Muscle of leg (tissue), 11 donors: ENCODE measurements around the gene CLDN9. TPM values are rescaled to one million over a fixed set of nuclear protein-coding genes. Genes with fewer than 3 reads are reported as not detected.
A peak's percentile ranks its signal among the peaks of the same experiment; 100 is the strongest.

Experiments used
- DNase-seq: peaks from one replicate; pipeline ENCODE4 v3.0.0; 2013
- H3K27ac ChIP-seq: one replicate; pipeline ENCODE4 v1.5.1; 2013; ENCODE audit warnings: mild to moderate bottlenecking, low read length, control low read depth
- H3K27me3 ChIP-seq: one replicate; pipeline ENCODE4 v1.6.1; 2013; ENCODE audit warnings: low read length; ENCODE audit not compliant: control insufficient read depth, insufficient read depth
- H3K36me3 ChIP-seq: one replicate; pipeline ENCODE4 v1.6.1; 2013; ENCODE audit warnings: low read length; ENCODE audit not compliant: control insufficient read depth, insufficient read depth
- H3K4me1 ChIP-seq: one replicate; pipeline ENCODE4 v1.6.1; 2013; ENCODE audit warnings: low read length; ENCODE audit not compliant: control insufficient read depth, insufficient read depth
- H3K4me3 ChIP-seq: one replicate; pipeline ENCODE4 v1.5.1; 2013; ENCODE audit warnings: low read length, control low read depth
- H3K9me3 ChIP-seq: replicated peaks from 2 replicates; pipeline ENCODE4 v1.6.1; 2013; ENCODE audit warnings: low read depth, low read length; ENCODE audit not compliant: control insufficient read depth
- WGBS: methylation state at CpG from one replicate; pipeline ENCODE4 v1.1.5; 2013; ENCODE audit warnings: missing lambda C conversion rate; ENCODE audit not compliant: insufficient coverage; 5-methylcytosine and 5-hydroxymethylcytosine counted together
- polyA plus RNA-seq, 8 donors: library from polyadenylated mRNA; unstranded; fragments of 120-200 nt; gene quantifications; one replicate each; pipeline versions ENCODE4 v1.2.1 to v1.2.3, GENCODE V29; 2013; ENCODE audit warnings: inconsistent platforms in 1 of 8, low replicate concordance in 1 of 8; ENCODE audit not compliant: insufficient read length in 8 of 8, insufficient read depth in 1 of 8
- total RNA-seq: library from RNA; stranded (reverse); fragments of 120-200 nt; gene quantifications from one replicate; pipeline ENCODE4 v1.2.4, GENCODE V29; 2013

The CLDN9 gene
- total and polyA plus RNA-seq, 9 donors: 0.36 to 3.0 (median 1.4) TPM

DNA sequence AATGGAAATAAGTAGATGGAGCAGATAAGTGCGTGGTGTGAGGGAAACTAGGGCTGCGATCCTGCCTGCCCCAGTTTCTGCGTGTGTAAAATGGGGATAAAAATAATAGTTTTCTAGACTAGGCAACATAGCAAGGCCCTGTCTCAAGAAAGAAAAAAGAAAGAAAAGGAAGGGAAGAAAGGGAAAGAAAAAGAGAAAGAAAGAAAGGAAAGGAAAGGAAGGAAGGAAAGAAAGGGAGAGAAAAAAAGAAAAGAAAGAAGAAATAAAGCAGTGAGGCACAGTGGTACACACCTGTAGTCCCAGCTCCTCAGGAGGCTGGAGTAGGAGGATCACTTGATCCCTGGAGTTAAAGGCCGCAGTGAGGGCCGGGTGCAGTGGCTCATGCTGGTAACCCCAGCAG, 30.3 kb upstream of the CLDN9 start:
- H3K9me3 ChIP-seq: no peaks in the 10 kb centered on the region
- no peak for DNase-seq
- 73% methylated on average over 5 of the region's 5 CpGs for WGBS
- H3K4me3 ChIP-seq: no peak overlapping the region
- H3K36me3 ChIP-seq: no peaks in the 10 kb centered on the region
- no peak overlapping the region for H3K27ac ChIP-seq
- H3K4me1 ChIP-seq: peaks cover 56% of the 10 kb centered on the region
- peaks cover 3% of the 10 kb centered on the region for H3K27me3 ChIP-seq

DNA sequence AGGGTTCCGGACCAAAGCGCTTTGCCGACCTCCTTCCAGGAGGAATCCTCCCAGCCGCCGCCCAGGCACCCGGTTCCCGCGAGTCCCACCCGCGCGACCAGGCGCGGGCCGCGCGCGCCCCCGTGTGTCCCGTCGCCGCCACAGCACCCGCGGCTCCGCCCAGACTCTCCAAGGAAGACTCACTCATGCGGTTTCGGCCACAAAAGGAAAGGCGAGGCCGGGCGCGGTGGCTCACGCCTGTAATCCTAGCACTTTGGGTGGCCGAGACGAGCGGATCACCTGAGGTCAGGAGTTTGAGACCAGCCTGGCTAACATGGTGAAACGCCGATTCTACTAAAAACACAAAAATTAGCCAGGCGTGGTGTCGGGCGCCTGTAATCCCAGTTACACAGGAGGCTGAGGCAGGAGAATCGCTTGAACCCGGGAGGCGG, 29.0 kb upstream of the CLDN9 start:
- H3K27ac ChIP-seq: no peak overlapping the region
- H3K9me3 ChIP-seq: no peaks in the 10 kb centered on the region
- H3K36me3 ChIP-seq: no peaks in the 10 kb centered on the region
- peaks cover 69% of the 10 kb centered on the region for H3K4me1 ChIP-seq
- WGBS: 10% methylated on average over 42 of the region's 42 CpGs
- H3K4me3 ChIP-seq: peak overlapping the region; percentile 14
- peak; percentile 78 for DNase-seq
- peaks cover 3% of the 10 kb centered on the region for H3K27me3 ChIP-seq

DNA sequence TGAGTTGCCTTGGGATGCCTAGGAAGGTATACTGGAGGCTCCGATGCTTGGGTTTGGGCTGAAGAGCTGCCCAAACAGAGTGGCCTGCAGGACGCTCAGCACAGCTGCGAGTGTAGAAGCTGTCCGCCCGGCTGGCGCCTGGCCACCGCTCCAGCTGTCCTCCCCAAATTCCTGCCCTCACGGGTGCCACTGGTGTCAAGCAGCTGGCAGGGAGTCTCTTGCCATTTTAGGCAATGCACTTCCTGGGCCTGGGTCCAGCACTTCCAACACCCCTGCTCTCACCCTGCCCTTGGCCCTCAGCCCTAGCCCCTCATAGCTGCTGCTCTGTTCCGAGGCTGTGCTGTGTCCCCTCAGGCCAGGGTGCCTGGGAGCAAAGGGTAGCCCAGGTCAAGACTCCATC, 27.3 kb upstream of the CLDN9 start:
- Histone ChIP-seq H3K27me3 (peaks cover 14% of the 10 kb centered on the region), H3K4me3 (no peak overlapping the region), H3K27ac (peak overlapping the region; percentile 87), H3K4me1 (peaks cover 70% of the 10 kb centered on the region), H3K36me3 (no peaks in the 10 kb centered on the region), H3K9me3 (no peaks in the 10 kb centered on the region)
- WGBS: 64% methylated on average over 9 of the region's 9 CpGs
- peak; percentile 91 for DNase-seq

DNA sequence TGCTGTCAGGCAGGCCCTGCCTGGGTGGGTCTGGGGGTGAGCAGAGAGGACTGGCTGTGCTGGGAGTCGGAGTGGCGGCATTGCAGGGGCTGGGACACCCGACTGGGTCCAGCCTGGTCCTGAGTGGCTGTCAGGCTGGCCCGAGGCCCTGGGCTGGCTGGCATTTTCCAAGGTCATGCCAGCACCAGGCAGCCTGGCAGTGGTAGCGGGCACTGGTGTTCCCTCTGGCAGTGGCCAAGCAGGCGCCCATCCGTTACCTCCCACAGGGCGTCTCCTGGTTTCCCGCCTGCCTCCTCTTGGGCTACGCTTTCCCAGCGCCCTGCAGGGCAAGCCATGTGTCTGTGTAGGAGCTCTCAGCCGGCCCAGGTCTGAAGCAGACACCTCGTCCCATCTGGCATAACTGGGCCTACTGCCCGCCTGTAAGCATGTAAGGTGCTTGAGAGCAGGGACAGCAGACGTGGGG, 26.8 kb upstream of the CLDN9 start:
- Histone ChIP-seq H3K27me3 (peaks cover 17% of the 10 kb centered on the region), H3K4me3 (no peak overlapping the region), H3K4me1 (peaks cover 66% of the 10 kb centered on the region), H3K27ac (peak overlapping the region; percentile 87), H3K9me3 (no peaks in the 10 kb centered on the region), H3K36me3 (no peaks in the 10 kb centered on the region)
- 77% methylated on average over 15 of the region's 15 CpGs for WGBS
- no peak for DNase-seq

DNA sequence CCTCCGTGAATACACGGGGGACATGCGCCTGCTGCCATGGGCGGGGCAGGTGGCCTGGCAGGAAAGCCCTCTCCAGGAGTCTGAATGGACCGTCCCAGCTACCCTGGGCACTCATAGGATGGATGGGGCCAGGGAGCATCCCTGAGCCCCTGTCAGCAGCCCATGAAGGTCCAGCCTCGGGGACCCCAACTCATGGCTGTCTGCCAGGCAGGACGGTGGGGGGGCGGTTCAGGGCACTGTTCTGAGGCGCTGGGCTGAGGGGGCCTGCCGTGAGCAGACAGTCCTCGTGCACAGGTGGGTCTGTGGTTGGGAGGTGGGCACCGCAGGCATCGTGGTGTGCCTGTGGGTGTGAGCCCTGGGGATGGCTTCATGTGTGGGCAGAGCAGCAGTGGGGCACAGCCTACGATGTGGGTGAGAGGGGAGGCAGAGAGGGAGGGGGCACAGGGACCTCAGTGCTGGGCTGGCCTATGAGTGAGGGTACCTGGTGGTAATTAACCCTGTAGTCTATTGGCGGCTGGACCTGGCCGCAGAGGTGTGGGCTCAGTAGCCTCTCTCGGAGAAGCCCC, 26.0 kb upstream of the CLDN9 start:
- Histone ChIP-seq H3K27me3 (peaks cover 17% of the 10 kb centered on the region), H3K36me3 (no peaks in the 10 kb centered on the region), H3K9me3 (no peaks in the 10 kb centered on the region), H3K27ac (no peak overlapping the region), H3K4me3 (no peak overlapping the region), H3K4me1 (peaks cover 60% of the 10 kb centered on the region)
- WGBS: 68% methylated on average over 14 of the region's 17 CpGs
- DNase-seq: no peak

DNA sequence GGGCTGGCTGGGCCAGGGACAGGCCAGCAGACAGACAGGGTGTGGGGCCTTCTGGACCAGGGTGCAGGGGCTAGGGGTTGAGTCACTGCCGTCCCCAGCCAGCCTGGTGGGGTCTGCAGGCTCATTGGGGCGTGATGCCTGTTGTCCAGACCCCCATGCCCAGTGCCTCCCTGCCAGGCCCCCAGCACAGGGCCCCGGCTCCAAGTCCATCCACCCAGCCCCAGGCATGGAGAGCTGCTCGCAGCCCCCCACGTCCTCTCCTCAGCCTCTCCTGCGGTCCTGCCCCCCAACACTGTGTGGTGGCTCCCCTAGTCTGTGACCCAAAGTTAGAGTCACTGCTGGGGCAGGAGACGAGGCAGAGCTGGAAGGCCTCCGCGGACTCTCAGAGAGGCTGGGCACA, 25.4 kb upstream of the CLDN9 start:
- H3K36me3 ChIP-seq: no peaks in the 10 kb centered on the region
- H3K4me1 ChIP-seq: peaks cover 60% of the 10 kb centered on the region
- no peak for DNase-seq
- peaks cover 17% of the 10 kb centered on the region for H3K27me3 ChIP-seq
- H3K9me3 ChIP-seq: no peaks in the 10 kb centered on the region
- H3K4me3 ChIP-seq: no peak overlapping the region
- 62% methylated on average over 7 of the region's 9 CpGs for WGBS
- peak overlapping the region; percentile 78 for H3K27ac ChIP-seq

DNA sequence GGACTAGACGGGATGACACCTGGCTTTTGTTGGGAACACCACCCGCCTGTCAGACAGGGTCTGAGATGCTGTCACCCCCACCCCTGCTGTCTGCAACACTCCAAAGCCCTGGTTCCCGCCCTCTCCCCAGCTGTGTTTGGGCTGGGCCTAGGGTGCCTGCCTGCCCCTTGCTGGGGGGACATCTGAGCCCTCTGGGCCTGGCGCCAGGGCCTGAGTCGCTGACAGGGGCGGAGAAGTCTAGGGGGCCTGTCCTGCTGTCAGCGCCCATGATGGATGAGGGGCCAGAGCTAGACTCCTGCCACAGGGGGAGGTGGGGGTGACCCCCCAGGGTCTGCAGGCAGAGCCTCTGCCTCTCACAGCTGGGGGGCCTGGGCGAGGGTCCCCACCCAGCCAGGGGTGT, 24.9 kb upstream of the CLDN9 start:
- peak; percentile 84 for DNase-seq
- peaks cover 60% of the 10 kb centered on the region for H3K4me1 ChIP-seq
- no peaks in the 10 kb centered on the region for H3K36me3 ChIP-seq
- H3K4me3 ChIP-seq: no peak overlapping the region
- peaks cover 17% of the 10 kb centered on the region for H3K27me3 ChIP-seq
- WGBS: 32% methylated on average over 6 of the region's 8 CpGs
- peak overlapping the region; percentile 78 for H3K27ac ChIP-seq
- H3K9me3 ChIP-seq: no peaks in the 10 kb centered on the region

DNA sequence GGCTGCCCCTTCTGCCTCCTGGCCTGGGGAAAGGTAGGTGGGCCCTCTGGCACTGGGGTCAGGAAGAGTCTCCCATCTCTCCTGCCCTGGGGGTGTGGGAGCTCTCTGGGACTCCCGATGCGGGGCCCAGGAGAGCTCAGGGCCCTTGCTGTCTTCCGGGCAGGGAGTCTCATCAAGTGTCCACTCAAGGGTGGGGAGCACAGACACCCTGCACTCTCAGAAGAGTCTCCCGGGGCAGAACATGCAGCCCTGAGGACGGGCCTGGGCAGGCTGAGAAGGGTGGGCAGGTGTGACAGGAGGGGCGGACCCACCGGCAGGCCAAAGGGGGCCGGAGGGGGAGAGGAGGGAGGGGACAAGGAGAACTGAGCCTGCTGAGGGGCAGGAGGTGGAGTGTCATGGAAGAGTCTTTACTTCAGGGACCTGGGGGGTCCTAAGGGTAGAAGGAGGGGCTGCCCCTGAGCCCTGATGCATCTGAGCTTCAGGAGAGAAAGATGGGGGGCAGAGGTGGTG, 24.1 kb upstream of the CLDN9 start:
- 42% methylated on average over 7 of the region's 8 CpGs for WGBS

DNA sequence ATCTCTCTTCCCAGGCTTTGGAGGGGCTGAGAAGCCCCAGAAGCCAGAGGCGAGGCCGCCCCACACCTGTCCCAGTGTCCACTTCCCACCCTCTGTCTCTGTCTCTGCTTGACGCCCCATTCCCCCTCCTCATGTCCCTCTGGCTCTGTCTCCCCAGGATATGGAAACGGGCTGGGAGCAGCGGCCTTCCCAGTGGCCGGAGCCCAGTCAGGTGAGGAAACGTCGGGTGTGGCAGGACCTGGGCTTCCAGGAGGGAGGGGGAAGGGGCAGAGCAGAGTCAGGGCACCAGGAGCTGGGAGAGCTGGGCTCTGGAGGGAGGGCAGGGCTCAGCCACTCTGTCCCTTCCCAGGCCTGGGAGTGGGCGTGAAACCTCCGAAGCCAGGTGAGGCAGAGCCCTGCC, 21.8 kb upstream of the CLDN9 start:
- H3K27ac ChIP-seq: no peak overlapping the region
- H3K27me3 ChIP-seq: peaks cover 14% of the 10 kb centered on the region
- DNase-seq: no peak
- no peaks in the 10 kb centered on the region for H3K9me3 ChIP-seq
- H3K4me1 ChIP-seq: peaks cover 37% of the 10 kb centered on the region
- 59% methylated on average over 5 of the region's 10 CpGs for WGBS
- no peak overlapping the region for H3K4me3 ChIP-seq
- H3K36me3 ChIP-seq: no peaks in the 10 kb centered on the region

More for the DNA sequence above, 24.1 kb upstream of the CLDN9 start:
- Histone ChIP-seq H3K4me3 (no peak overlapping the region), H3K9me3 (no peaks in the 10 kb centered on the region), H3K27ac (no peak overlapping the region), H3K4me1 (peaks cover 58% of the 10 kb centered on the region), H3K27me3 (peaks cover 17% of the 10 kb centered on the region), H3K36me3 (no peaks in the 10 kb centered on the region)
- DNase-seq: no peak

DNA sequence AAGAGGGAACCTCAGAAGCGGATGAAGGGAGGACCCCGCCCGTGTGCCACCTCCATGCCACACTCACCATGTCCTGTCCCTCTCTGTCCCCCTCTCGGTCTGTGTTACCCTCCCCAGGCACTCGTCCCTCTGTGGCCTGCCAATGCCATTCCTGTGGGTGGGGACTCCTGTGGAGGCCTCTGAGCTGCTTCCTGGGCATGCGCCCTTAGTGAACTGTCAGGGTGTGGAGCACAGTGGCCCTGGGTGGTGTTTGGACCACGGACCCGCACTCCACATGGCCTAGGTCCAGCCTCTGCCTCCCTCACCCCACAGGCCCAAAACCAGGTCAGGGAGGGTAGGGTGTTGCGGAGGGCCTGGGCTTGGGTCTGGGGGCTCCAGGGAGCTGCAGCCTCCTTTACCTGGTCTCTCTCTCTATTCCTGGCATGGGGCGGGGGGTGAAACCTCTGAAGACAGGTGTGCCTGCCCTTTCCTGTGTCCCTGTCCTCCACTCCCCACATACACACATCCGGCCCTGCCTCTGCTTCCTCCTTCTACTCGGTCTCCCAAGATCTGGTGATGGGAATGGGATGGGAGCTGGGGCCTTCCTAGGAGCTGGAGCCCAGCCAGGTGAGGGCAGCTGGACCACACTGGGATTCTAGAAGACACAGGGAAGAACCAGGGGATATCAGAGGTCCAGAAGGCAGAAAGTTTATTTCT, 21.0 kb upstream of the CLDN9 start:
- peaks cover 28% of the 10 kb centered on the region for H3K4me1 ChIP-seq
- H3K27ac ChIP-seq: no peak overlapping the region
- H3K4me3 ChIP-seq: no peak overlapping the region
- DNase-seq: no peak
- H3K9me3 ChIP-seq: no peaks in the 10 kb centered on the region
- H3K27me3 ChIP-seq: peaks cover 20% of the 10 kb centered on the region
- WGBS: no CpG with 5 or more reads among the region's 12 CpGs
- no peaks in the 10 kb centered on the region for H3K36me3 ChIP-seq
